KMS-11 (cell line): ENCODE measurements around the gene RCAN2.

Experiments used
- H2AFZ ChIP-seq: fragments of 200-600 bp; sonication (generic); 2 replicates; pipeline ENCODE4 v1.6.1; 2016; ENCODE audit warnings: antibody characterized with exemption, mixed run types, low read depth
- H3K27ac ChIP-seq: fragments of 200-600 bp; sonication (generic); 2 replicates; pipeline ENCODE4 v1.6.1; 2016; ENCODE audit warnings: mild to moderate bottlenecking, mixed run types
- H3K27me3 ChIP-seq: fragments of 200-600 bp; sonication (generic); 2 replicates; pipeline ENCODE4 v1.6.1; 2017; ENCODE audit warnings: mild to moderate bottlenecking, low read depth, mixed run types, moderate library complexity; ENCODE audit not compliant: insufficient read depth
- H3K36me3 ChIP-seq: fragments of 200-600 bp; sonication (generic); 2 replicates; pipeline ENCODE4 v1.6.1; 2017; ENCODE audit warnings: mild to moderate bottlenecking, mixed run types; ENCODE audit not compliant: insufficient read depth
- H3K4me1 ChIP-seq: fragments of 200-600 bp; sonication (generic); 2 replicates; pipeline ENCODE4 v1.6.1; 2016; ENCODE audit warnings: mild to moderate bottlenecking, low read depth, mixed run types; ENCODE audit not compliant: poor library complexity, severe bottlenecking
- H3K4me2 ChIP-seq: fragments of 200-600 bp; sonication (generic); 2 replicates; pipeline ENCODE4 v1.7.0; 2016; ENCODE audit warnings: mild to moderate bottlenecking, mixed run types
- H3K4me3 ChIP-seq: fragments of 200-600 bp; sonication (generic); IDR thresholded peaks from 2 replicates; pipeline ENCODE4 v1.6.1; 2017; ENCODE audit warnings: low read depth, low read length, mixed read lengths; ENCODE audit not compliant: insufficient read depth
- H3K79me2 ChIP-seq: fragments of 200-600 bp; sonication (generic); 2 replicates; pipeline ENCODE4 v1.6.1; 2016; ENCODE audit warnings: low read depth, mixed run types; ENCODE audit not compliant: insufficient read depth
- H3K9ac ChIP-seq: fragments of 200-600 bp; sonication (generic); 2 replicates; pipeline ENCODE4 v1.6.1; 2016; ENCODE audit warnings: mild to moderate bottlenecking, mixed run types
- H4K20me1 ChIP-seq: fragments of 200-600 bp; sonication (generic); 2 replicates; pipeline ENCODE4 v1.6.1; 2016; ENCODE audit warnings: mild to moderate bottlenecking, mixed run types; ENCODE audit not compliant: insufficient read depth
- TF ChIP-seq, protein P1 (sequence below): fragments of 200-600 bp; sonication (generic); conservative IDR thresholded peaks from 2 replicates; pipeline ENCODE4 v1.6.1; 2017; ENCODE audit warnings: low read depth, mild to moderate bottlenecking, antibody characterized with exemption, low read length, moderate library complexity, mixed read lengths

Gene RCAN2

DNA sequence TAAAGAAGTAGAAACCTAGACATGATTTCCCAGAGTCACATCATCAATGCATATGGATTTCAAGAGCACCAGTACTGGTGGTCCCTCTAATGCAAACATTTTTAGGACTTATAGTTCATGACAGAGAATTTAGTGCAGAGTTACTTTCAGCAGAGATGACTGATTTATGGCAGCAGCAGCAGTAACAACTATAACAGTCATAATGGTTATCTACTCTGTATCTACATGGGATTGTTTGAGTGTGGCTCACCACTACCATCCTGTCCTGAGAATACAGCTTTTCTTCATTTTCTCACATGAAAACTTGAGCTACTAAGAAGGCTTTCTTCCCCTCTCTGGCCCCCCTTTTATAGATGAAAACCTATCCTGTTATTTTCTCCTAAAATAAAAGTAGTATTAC lies 192.0 kb downstream of the RCAN2 start:
- H3K9ac ChIP-seq = no peak overlapping the region
- no peaks in the 10 kb centered on the region for H3K27me3 ChIP-seq
- H3K4me3 ChIP-seq = no peak overlapping the region
- H3K4me1 ChIP-seq = peaks cover 10% of the 10 kb centered on the region
- no peaks in the 10 kb centered on the region for H3K36me3 ChIP-seq
- TF ChIP-seq, protein P1, sequence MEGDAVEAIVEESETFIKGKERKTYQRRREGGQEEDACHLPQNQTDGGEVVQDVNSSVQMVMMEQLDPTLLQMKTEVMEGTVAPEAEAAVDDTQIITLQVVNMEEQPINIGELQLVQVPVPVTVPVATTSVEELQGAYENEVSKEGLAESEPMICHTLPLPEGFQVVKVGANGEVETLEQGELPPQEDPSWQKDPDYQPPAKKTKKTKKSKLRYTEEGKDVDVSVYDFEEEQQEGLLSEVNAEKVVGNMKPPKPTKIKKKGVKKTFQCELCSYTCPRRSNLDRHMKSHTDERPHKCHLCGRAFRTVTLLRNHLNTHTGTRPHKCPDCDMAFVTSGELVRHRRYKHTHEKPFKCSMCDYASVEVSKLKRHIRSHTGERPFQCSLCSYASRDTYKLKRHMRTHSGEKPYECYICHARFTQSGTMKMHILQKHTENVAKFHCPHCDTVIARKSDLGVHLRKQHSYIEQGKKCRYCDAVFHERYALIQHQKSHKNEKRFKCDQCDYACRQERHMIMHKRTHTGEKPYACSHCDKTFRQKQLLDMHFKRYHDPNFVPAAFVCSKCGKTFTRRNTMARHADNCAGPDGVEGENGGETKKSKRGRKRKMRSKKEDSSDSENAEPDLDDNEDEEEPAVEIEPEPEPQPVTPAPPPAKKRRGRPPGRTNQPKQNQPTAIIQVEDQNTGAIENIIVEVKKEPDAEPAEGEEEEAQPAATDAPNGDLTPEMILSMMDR = no peak
- no peak overlapping the region for H3K27ac ChIP-seq
- H4K20me1 ChIP-seq = no peaks in the 10 kb centered on the region
- no peaks in the 10 kb centered on the region for H3K79me2 ChIP-seq
- H2AFZ ChIP-seq = no peak overlapping the region
- H3K4me2 ChIP-seq = no peak overlapping the region

GRCh38 chr6:46296586-46296985 lies 194.7 kb downstream of the RCAN2 start:
- Histone ChIP-seq H3K79me2 (no peaks in the 10 kb centered on the region), H3K9ac (no peak overlapping the region), H3K27ac (no peak overlapping the region), H3K36me3 (no peaks in the 10 kb centered on the region), H2AFZ (no peak overlapping the region), H3K4me3 (no peak overlapping the region), H3K4me1 (peaks cover 4% of the 10 kb centered on the region), H3K4me2 (no peak overlapping the region), H3K27me3 (no peaks in the 10 kb centered on the region), H4K20me1 (no peaks in the 10 kb centered on the region)
- TF ChIP-seq, protein P1 = no peak

- no peaks in the 10 kb centered on the region for H3K36me3 ChIP-seq
- H3K79me2 ChIP-seq = no peaks in the 10 kb centered on the region
- H3K4me2 ChIP-seq = no peak overlapping the region
- TF ChIP-seq, protein P1 = no peak
- no peak overlapping the region for H3K27ac ChIP-seq
- no peak overlapping the region for H2AFZ ChIP-seq
- H3K27me3 ChIP-seq = no peaks in the 10 kb centered on the region
- H3K9ac ChIP-seq = no peak overlapping the region
- H3K4me1 ChIP-seq = no peaks in the 10 kb centered on the region
- no peaks in the 10 kb centered on the region for H4K20me1 ChIP-seq
- H3K4me3 ChIP-seq = no peak overlapping the region
These were observed 197.5 kb downstream of the RCAN2 start for GRCh38 chr6:46293641-46294316.

DNA sequence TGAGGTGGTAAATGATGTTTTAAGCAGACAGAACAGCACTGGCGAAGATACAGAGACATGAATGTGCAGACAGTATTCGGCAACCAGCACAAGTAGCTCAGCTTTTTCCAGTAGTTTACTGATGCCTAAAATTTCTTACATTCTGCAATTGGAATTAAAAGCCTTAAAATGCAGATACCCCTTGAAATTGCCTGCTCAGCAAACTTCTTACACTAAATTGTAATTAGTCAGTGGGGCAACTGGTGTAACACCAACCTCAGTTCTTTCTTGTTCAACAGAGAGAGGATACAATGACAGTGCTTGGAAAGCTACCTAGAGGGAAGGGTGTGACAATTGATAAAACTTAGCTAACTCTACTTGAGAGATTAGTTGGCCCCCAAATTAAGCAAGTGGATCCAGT lies 199.4 kb downstream of the RCAN2 start:
- no peak overlapping the region for H3K27ac ChIP-seq
- no peak overlapping the region for H3K4me3 ChIP-seq
- no peak overlapping the region for H3K9ac ChIP-seq
- no peaks in the 10 kb centered on the region for H3K4me1 ChIP-seq
- H4K20me1 ChIP-seq = no peaks in the 10 kb centered on the region
- no peak overlapping the region for H3K4me2 ChIP-seq
- no peaks in the 10 kb centered on the region for H3K27me3 ChIP-seq
- H2AFZ ChIP-seq = no peak overlapping the region
- H3K36me3 ChIP-seq = no peaks in the 10 kb centered on the region
- TF ChIP-seq, protein P1 = no peak
- no peaks in the 10 kb centered on the region for H3K79me2 ChIP-seq
